Lower leg skin (tissue), 4 donors: Measurements from ENCODE around the gene SLC6A7. TPM values are rescaled to one million over a fixed set of nuclear protein-coding genes. Genes with fewer than 3 reads are reported as not detected.

Experiments used
- DNase-seq, 2 donors: peaks; one replicate each; pipeline ENCODE4 v3.0.0-alpha.2; 2019; ENCODE audit warnings: low spot score in 2 of 2
- H3K4me3 ChIP-seq: fragments of 200-600 bp; sonication (generic); 2 replicates; pipeline ENCODE4 v1.5.1; 2017; ENCODE audit warnings: mild to moderate bottlenecking, low read depth; ENCODE audit not compliant: poor library complexity, severe bottlenecking
- CTCF ChIP-seq, 3 donors: fragments of 450-650 bp; IDR thresholded peaks; one replicate each; pipeline ENCODE4 v1.5.1; 2016; ENCODE audit warnings: antibody characterized with exemption in 3 of 3, mild to moderate bottlenecking in 3 of 3, moderate library complexity in 2 of 3
- POLR2A ChIP-seq, 2 donors: fragments of 450-650 bp; IDR thresholded peaks; one replicate each; pipeline ENCODE4 v1.6.1; 2016 to 2017; ENCODE audit warnings: antibody characterized with exemption in 2 of 2, mild to moderate bottlenecking in 1 of 2, moderate library complexity in 1 of 2
- WGBS, 2 donors: methylation state at CpG; one replicate each; pipeline ENCODE4 v1.1.5; 2018; 5-methylcytosine and 5-hydroxymethylcytosine counted together
- intact Hi-C: fragments of 100-400 bp; cut with DNase I; formaldehyde crosslinking; loops from one replicate; pipeline ENCODE4 v1.15.0; 2023; ENCODE audit warnings: low total_unique reads
- total RNA-seq, 4 donors: library from RNA; depleted of rRNA; stranded (reverse); fragments of >200 nt; gene quantifications; one replicate each; pipeline ENCODE4 v1.1.0, GENCODE V29; 2016

Gene SLC6A7
- total RNA-seq, 4 donors from 2014 or later = 0.88 TPM; not detected in 3

GRCh38 chr5:150222906-150223305 lies 33.0 kb downstream of the SLC6A7 start:
- H3K4me3 ChIP-seq = no peak overlapping the region
- WGBS, 2 donors = 90 to 91% methylated on average over 21 of the region's 21 CpGs
- intact Hi-C loops = no loop called here
- DNase-seq = no peak
- TF ChIP-seq CTCF (IDR thresholded peaks at IDR 0.05) = no peak
- TF ChIP-seq POLR2A (IDR thresholded peaks at IDR 0.05) = no peak

- H3K4me3 ChIP-seq = no peak overlapping the region
- intact Hi-C loops = no loop called here
- TF ChIP-seq POLR2A (IDR thresholded peaks at IDR 0.05) = no peak
- TF ChIP-seq CTCF (IDR thresholded peaks at IDR 0.05) = no peak
- 88% methylated on average over 7 of the region's 7 CpGs for WGBS, 2 donors
- no peak for DNase-seq
Measured at GRCh38 chr5:150223474-150223873, 33.6 kb downstream of the SLC6A7 start.

- DNase-seq = no peak
- H3K4me3 ChIP-seq = no peak overlapping the region
- TF ChIP-seq CTCF (IDR thresholded peaks at IDR 0.05) = no peak
- TF ChIP-seq POLR2A (IDR thresholded peaks at IDR 0.05) = no peak
- intact Hi-C loops = no loop called here
- 69 to 81% methylated on average over 8 of the region's 8 CpGs for WGBS, 2 donors
Measured at GRCh38 chr5:150224483-150225027, 34.7 kb downstream of the SLC6A7 start.

GRCh38 chr5:150227036-150227435 lies 37.2 kb downstream of the SLC6A7 start:
- WGBS, 2 donors = 97 to 98% methylated on average over 5 of the region's 5 CpGs
- TF ChIP-seq POLR2A (IDR thresholded peaks at IDR 0.05) = no peak
- TF ChIP-seq CTCF (IDR thresholded peaks at IDR 0.05) = no peak

GRCh38 chr5:150227606-150228273 lies 37.9 kb downstream of the SLC6A7 start:
- WGBS, 2 donors = 80 to 87% methylated on average over 10 to 11 of the region's 11 CpGs
- intact Hi-C loops = no loop called here
- DNase-seq = no peak
- H3K4me3 ChIP-seq = no peak overlapping the region
- TF ChIP-seq POLR2A (IDR thresholded peaks at IDR 0.05) (no peak), CTCF (IDR thresholded peaks at IDR 0.05) (no peak)

More at GRCh38 chr5:150227036-150227435, 37.2 kb downstream of the SLC6A7 start:
- intact Hi-C loops = no loop called here
- H3K4me3 ChIP-seq = no peak overlapping the region
- DNase-seq = no peak
